GM23338 (cell line): ENCODE results near the gene CYP2C19. TPM values are rescaled to one million over a fixed set of nuclear protein-coding genes. Genes with fewer than 3 reads are reported as not detected.

Source experiments
- ATAC-seq: fragments of 200-7000 bp; cut with Tn5 transposase; 3 replicates; pipeline ENCODE4 v1.9.1; 2020
- DNase-seq: peaks from one replicate; pipeline ENCODE4 v3.0.0-alpha.2; 2015; ENCODE audit warnings: low spot score
- H2AFZ ChIP-seq: fragments of 200-600 bp; sonication (generic); 2 replicates; pipeline ENCODE4 v1.8.0; 2016; ENCODE audit warnings: antibody characterized with exemption, mild to moderate bottlenecking, moderate library complexity
- H3F3A ChIP-seq: fragments of 200-600 bp; sonication (generic); replicated peaks from 2 replicates; pipeline ENCODE4 v1.8.0; 2017; ENCODE audit warnings: antibody characterized with exemption, mixed run types, low read depth
- H3K27ac ChIP-seq: fragments of 200-600 bp; sonication (generic); 2 replicates; pipeline ENCODE4 v1.6.1; 2016; ENCODE audit warnings: low read depth
- H3K27me3 ChIP-seq: fragments of 200-600 bp; sonication (generic); 2 replicates; pipeline ENCODE4 v1.8.0; 2016; ENCODE audit warnings: mild to moderate bottlenecking, mixed run types, moderate library complexity; ENCODE audit not compliant: insufficient read depth
- H3K36me3 ChIP-seq: fragments of 200-600 bp; sonication (generic); 2 replicates; pipeline ENCODE4 v1.8.0; 2016; ENCODE audit warnings: mild to moderate bottlenecking; ENCODE audit not compliant: insufficient read depth
- H3K4me1 ChIP-seq: fragments of 200-600 bp; sonication (generic); 2 replicates; pipeline ENCODE4 v1.8.0; 2016; ENCODE audit warnings: mild to moderate bottlenecking, moderate library complexity; ENCODE audit not compliant: insufficient read depth
- H3K4me2 ChIP-seq: fragments of 200-600 bp; sonication (generic); 2 replicates; pipeline ENCODE4 v1.7.1; 2017; ENCODE audit warnings: mixed run types
- H3K4me3 ChIP-seq: fragments of 200-600 bp; sonication (generic); 2 replicates; pipeline ENCODE4 v1.6.1; 2016; ENCODE audit warnings: mixed run types
- H3K79me2 ChIP-seq: fragments of 200-600 bp; sonication (generic); replicated peaks from 2 replicates; pipeline ENCODE4 v1.8.0; 2017; ENCODE audit warnings: mild to moderate bottlenecking; ENCODE audit not compliant: insufficient read depth
- H3K9me2 ChIP-seq: fragments of 200-600 bp; sonication (generic); 2 replicates; pipeline ENCODE4 v1.8.0; 2017; ENCODE audit not compliant: insufficient read depth
- H4K20me1 ChIP-seq: fragments of 200-600 bp; sonication (generic); replicated peaks from 2 replicates; pipeline ENCODE4 v1.8.0; 2017; ENCODE audit warnings: mild to moderate bottlenecking; ENCODE audit not compliant: insufficient read depth
- H3K27ac Mint-ChIP-seq: 2 replicates; pipeline ENCODE4 v1.8.0; 2020; ENCODE audit warnings: inconsistent platforms, mild to moderate bottlenecking, moderate library complexity, mixed read lengths
- H3K27me3 Mint-ChIP-seq: 3 replicates; pipeline ENCODE4 v1.8.0; 2022; ENCODE audit warnings: low read depth, mild to moderate bottlenecking, moderate library complexity, mixed read lengths, inconsistent platforms; ENCODE audit not compliant: insufficient read depth, poor library complexity
- H3K36me3 Mint-ChIP-seq: 3 replicates; pipeline ENCODE4 v1.8.0; 2021; ENCODE audit warnings: low read depth, mild to moderate bottlenecking, inconsistent platforms, moderate library complexity, mixed read lengths
- H3K4me1 Mint-ChIP-seq: 3 replicates; pipeline ENCODE4 v1.8.0; 2020; ENCODE audit warnings: mild to moderate bottlenecking, inconsistent platforms, mixed read lengths
- H3K4me3 Mint-ChIP-seq: 3 replicates; pipeline ENCODE4 v1.8.0; 2021; ENCODE audit warnings: moderate library complexity, mild to moderate bottlenecking, inconsistent platforms, mixed read lengths
- H3K9me3 Mint-ChIP-seq: 3 replicates; pipeline ENCODE4 v1.8.0; 2020; ENCODE audit warnings: moderate library complexity, mild to moderate bottlenecking, inconsistent platforms, mixed read lengths
- CTCF ChIP-seq, 2 experiments: fragments of 200-600 bp in 1 of 2; sonication (generic) in 1 of 2; conservative IDR thresholded peaks; 2 replicates each; pipeline versions ENCODE4 v1.5.1 to v1.6.1; 2016 to 2017; ENCODE audit warnings: antibody characterized with exemption in 2 of 2, low read depth in 2 of 2, mild to moderate bottlenecking in 2 of 2, moderate library complexity in 1 of 2
- NANOG ChIP-seq: IDR thresholded peaks from 2 replicates; pipeline ENCODE4 v1.6.1; 2016; ENCODE audit warnings: antibody characterized with exemption, borderline replicate concordance
- POLR2AphosphoS5 ChIP-seq: IDR thresholded peaks from 2 replicates; pipeline ENCODE4 v1.6.1; 2016; ENCODE audit warnings: antibody characterized with exemption, low read depth
- REST ChIP-seq: IDR thresholded peaks from one replicate; pipeline ENCODE4 v1.6.1; 2018; ENCODE audit warnings: antibody characterized with exemption; ENCODE audit not compliant: unreplicated experiment
- STAT1 ChIP-seq: IDR thresholded peaks from one replicate; pipeline ENCODE4 v1.6.1; 2016; ENCODE audit warnings: antibody characterized with exemption; ENCODE audit not compliant: unreplicated experiment
- ZNF331 ChIP-seq: fragments of 250-450 bp; sonication (Bioruptor Pico); IDR thresholded peaks from 2 replicates; pipeline ENCODE4 v1.5.0; 2020; ENCODE audit warnings: low read depth, mild to moderate bottlenecking, moderate library complexity
- ZNF462 ChIP-seq: fragments of 250-450 bp; sonication (Bioruptor Pico); IDR thresholded peaks from 2 replicates; pipeline ENCODE4 v1.5.0; 2020; ENCODE audit warnings: mild to moderate bottlenecking, moderate library complexity
- polyA plus RNA-seq: library from polyadenylated mRNA; unstranded; fragments of >200 nt; fragmentation: Nextera tagmentation; extraction: Ambion mirVana; gene quantifications from 2 replicates; pipeline ENCODE4 v1.2.1, GENCODE V29; 2016
- total RNA-seq: library from RNA; depleted of rRNA; stranded (reverse); fragments of >200 nt; shearing (Covaris generic); gene quantifications from 2 replicates; pipeline ENCODE4 v1.2.3, GENCODE V29; 2014

The CYP2C19 gene
- total and polyA plus RNA-seq, 2 experiments from 2014 or later = 0.21 TPM; not detected in 1

DNA sequence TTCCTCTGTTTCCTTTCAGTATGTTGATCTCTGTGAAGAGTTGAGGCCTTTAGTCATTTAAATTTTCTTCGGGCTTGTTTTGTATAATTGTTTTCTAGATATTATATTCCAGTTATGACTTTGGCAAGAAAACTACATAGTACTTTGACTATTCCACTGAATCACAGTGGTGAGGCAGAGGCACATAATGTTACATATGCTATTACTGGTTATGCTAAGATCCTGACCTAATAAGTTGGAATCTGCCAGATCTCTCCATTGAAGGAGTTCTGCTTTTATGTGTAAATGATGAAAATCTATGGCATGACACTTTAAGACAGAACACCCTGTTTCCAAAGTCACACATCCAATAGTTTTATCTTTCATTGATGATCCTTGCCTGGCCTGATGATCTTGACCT is 83.7 kb downstream of the CYP2C19 start (continued):
- TF ChIP-seq ZNF462 = no peak
- no peak for TF ChIP-seq NANOG
- no peak for TF ChIP-seq REST
- no peak for TF ChIP-seq ZNF331 (CRISPR knock-in tag)
- no peak for TF ChIP-seq STAT1

DNA sequence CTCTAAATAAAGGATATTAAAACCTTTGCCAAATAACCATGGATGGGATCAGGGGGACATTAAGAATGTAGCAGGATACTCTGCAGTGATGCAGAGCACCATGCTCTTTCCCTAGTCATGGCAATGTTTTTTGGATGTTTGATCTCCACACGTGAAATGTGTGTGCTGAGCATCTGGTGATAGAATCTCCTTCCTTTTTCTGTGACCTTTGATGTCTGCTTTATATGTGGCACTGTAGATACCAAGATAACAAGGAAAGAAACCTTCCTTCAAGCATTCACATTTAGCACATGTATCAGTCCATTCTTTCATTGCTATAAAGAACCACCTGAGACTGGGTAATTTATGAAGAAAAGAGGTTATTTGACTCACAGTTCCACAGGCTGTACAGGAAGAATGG is 88.3 kb downstream of the CYP2C19 start:
- DNase-seq (no peak), ATAC-seq (no peak)
- Histone ChIP-seq H3K27ac (no peak overlapping the region), H3K4me1 (no peaks in the 10 kb centered on the region), H3K36me3 (no peaks in the 10 kb centered on the region), H2AFZ (no peak overlapping the region), H3K27me3 (no peaks in the 10 kb centered on the region), H3K4me2 (no peak overlapping the region), H3K9me2 (no peaks in the 10 kb centered on the region), H4K20me1 (no peaks in the 10 kb centered on the region), H3F3A (no peaks in the 10 kb centered on the region), H3K4me3 (no peak overlapping the region), H3K79me2 (no peaks in the 10 kb centered on the region)
- Mint-ChIP-seq H3K4me3 (no peak overlapping the region), H3K27me3 (no peaks in the 10 kb centered on the region), H3K27ac (no peak overlapping the region), H3K4me1 (no peaks in the 10 kb centered on the region), H3K36me3 (no peaks in the 10 kb centered on the region), H3K9me3 (no peaks in the 10 kb centered on the region; the same call in 2 of the 3 replicates)
- no peak for TF ChIP-seq ZNF331 (CRISPR knock-in tag)
- no peak for TF ChIP-seq CTCF (conservative IDR thresholded peaks at IDR 0.05; ENCODE audit: low read depth in 2 of 2)
- no peak for TF ChIP-seq NANOG
- TF ChIP-seq POLR2AphosphoS5 = no peak
- no peak for TF ChIP-seq STAT1
- TF ChIP-seq REST = no peak
